ENCODE results near the gene PPP1R26.

Gene PPP1R26

DNA sequence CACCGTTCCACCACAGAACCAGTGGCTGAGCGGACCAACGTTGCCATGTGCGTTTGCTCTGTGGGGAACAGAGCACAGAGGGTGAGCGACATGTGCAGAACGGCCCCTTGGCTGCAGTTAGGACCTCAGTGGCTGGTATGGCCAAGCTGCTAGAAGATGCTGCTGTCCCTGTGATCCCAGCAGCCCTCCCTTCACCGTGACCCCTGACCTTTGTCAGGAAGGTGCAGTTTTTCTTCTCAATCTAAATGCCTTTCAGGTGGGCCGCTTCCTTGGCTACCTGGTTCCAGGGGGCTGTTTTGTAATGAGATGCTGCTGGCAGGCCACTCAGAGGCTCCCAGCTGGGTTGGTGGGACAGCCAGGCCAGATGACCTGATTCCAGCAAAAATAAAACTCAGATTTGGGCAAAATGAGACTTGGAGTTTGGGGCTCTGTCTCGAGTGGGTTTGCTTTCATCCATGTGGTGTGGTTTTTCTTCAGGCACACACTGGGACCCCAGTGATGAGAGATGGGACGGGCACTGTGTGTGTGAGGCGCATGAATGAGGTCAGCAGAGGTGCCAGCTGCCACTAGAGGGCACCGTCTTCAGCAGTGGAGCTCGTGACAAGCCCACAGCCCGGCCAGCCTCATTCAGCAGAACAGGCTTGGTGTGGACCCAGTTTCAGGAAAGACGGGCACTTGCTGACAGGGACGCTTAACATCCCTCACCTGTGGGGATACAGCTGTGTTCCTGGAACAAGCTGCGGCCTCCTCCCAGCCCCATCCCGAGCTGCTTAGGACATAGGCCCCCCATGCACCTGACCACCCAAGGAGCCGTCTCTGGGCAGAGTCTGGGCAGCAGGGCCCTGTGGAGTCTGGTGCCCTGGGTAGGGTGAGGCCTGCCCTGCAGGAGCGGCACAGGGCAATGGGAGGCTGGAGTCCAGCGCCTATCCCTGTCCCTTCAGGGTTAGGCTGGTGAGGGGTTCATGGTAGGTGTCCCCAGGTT, 25.0 kb downstream of the PPP1R26 start:
- H3K4me3 ChIP-seq (ENCODE audit: low read depth, low read length), result no peak overlapping the region
- DNase-seq, result peak; percentile 77
- H3K9me3 ChIP-seq (ENCODE audit: severe bottlenecking), result peaks cover 7% of the 10 kb centered on the region
- H3K27ac ChIP-seq, result peak overlapping the region; percentile 81
- TF ChIP-seq, protein P1, sequence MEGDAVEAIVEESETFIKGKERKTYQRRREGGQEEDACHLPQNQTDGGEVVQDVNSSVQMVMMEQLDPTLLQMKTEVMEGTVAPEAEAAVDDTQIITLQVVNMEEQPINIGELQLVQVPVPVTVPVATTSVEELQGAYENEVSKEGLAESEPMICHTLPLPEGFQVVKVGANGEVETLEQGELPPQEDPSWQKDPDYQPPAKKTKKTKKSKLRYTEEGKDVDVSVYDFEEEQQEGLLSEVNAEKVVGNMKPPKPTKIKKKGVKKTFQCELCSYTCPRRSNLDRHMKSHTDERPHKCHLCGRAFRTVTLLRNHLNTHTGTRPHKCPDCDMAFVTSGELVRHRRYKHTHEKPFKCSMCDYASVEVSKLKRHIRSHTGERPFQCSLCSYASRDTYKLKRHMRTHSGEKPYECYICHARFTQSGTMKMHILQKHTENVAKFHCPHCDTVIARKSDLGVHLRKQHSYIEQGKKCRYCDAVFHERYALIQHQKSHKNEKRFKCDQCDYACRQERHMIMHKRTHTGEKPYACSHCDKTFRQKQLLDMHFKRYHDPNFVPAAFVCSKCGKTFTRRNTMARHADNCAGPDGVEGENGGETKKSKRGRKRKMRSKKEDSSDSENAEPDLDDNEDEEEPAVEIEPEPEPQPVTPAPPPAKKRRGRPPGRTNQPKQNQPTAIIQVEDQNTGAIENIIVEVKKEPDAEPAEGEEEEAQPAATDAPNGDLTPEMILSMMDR (IDR thresholded peaks at IDR 0.05; ENCODE audit: low read depth, low read length), result peak; percentile 97
- peaks cover 51% of the 10 kb centered on the region for H3K36me3 ChIP-seq
- H3K27me3 ChIP-seq (ENCODE audit: insufficient read depth, low read depth, severe bottlenecking), result no peaks in the 10 kb centered on the region

DNA sequence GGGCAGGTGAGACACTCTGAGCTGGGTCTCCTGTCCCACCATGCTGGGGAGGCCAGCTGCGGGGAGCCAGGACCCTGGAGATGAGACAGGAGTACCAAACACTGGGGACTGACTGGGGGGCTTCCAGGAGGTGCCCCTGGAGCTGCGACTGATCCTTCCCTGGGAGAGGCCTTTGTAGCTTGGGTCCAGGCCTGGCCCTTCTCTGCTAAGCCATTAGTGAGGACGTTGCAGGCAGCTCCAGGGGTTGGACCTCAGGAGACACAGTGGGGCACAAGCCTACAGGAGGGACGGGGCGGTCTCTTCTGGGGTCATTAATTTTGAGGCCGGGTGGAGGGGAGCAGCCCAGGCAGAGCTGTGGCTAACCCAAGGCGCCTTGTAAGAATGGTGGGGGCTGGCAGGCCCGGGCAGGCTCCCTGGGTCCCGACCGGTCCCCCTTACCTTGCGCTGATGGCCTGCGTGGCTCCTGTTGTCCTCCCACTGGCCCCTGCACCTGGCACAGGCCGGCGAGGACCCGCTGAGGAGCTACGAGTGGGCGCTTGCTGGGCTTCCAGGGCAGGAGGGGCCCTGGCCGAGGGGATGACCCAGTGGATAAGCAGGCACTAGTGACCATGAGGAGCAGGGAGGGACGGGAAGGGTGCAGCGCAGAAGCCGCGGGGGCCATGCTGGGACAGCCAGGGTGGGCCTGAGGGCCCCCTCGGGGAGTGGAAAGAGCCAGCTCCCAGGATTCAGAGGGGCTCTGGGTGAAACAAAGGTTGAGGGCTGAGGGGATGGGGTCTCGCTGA, 26.0 kb downstream of the PPP1R26 start:
- no peak for DNase-seq
- peaks cover 7% of the 10 kb centered on the region for H3K9me3 ChIP-seq (ENCODE audit: severe bottlenecking)

DNA sequence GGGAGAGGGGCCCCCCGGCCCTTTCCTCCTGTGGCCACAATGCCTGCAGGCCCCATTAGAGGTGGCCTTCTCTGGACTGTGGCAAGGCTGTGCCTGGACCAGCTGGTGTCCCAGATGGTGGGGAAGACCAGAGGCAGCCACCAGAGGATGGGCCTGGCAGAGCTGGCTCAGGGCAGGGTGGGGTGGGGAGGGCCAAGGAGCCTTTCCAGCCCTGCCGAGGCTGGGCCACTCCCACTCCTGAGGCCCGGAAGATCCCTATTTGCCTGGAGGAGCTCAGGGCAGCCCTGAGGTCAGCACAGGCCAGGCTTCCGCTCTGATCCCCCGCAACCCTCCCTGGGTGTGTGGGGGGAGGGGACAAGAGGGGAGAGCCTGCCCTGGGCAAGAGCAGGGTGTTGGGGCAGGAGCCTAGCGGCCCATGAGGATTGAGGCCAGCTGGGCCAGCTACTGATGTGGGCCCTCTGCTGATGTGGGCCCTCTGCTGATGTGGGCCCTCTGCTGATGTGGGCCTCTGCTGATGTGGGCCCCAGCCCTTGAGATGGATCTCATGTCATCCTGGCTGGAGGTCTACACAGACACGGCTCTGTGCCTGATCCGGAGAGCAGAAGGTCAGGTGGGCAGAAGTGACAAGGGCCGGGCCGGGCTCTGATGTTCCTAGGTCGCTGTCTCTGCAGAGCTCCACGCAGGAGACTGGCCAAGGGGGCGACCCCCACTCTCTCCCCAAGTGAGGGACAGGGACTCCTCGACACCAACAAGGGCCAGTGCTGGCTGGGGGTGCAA, 26.9 kb downstream of the PPP1R26 start:
- H3K36me3 ChIP-seq, result peaks cover 40% of the 10 kb centered on the region
- H3K27ac ChIP-seq, result peak overlapping the region; percentile 81
- H3K4me3 ChIP-seq (ENCODE audit: low read depth, low read length), result no peak overlapping the region
- TF ChIP-seq, protein P1 (IDR thresholded peaks at IDR 0.05; ENCODE audit: low read depth, low read length), result no peak
- peak; percentile 92 for DNase-seq
- H3K27me3 ChIP-seq (ENCODE audit: insufficient read depth, low read depth, severe bottlenecking), result no peaks in the 10 kb centered on the region
- H3K9me3 ChIP-seq (ENCODE audit: severe bottlenecking), result peaks cover 7% of the 10 kb centered on the region

More for the DNA sequence above, 26.0 kb downstream of the PPP1R26 start:
- Histone ChIP-seq H3K36me3 (peaks cover 49% of the 10 kb centered on the region), H3K4me3 (ENCODE audit: low read depth, low read length) (no peak overlapping the region), H3K27ac (peak overlapping the region; percentile 81), H3K27me3 (ENCODE audit: insufficient read depth, low read depth, severe bottlenecking) (no peaks in the 10 kb centered on the region)
- TF ChIP-seq, protein P1 (IDR thresholded peaks at IDR 0.05; ENCODE audit: low read depth, low read length), result no peak

DNA sequence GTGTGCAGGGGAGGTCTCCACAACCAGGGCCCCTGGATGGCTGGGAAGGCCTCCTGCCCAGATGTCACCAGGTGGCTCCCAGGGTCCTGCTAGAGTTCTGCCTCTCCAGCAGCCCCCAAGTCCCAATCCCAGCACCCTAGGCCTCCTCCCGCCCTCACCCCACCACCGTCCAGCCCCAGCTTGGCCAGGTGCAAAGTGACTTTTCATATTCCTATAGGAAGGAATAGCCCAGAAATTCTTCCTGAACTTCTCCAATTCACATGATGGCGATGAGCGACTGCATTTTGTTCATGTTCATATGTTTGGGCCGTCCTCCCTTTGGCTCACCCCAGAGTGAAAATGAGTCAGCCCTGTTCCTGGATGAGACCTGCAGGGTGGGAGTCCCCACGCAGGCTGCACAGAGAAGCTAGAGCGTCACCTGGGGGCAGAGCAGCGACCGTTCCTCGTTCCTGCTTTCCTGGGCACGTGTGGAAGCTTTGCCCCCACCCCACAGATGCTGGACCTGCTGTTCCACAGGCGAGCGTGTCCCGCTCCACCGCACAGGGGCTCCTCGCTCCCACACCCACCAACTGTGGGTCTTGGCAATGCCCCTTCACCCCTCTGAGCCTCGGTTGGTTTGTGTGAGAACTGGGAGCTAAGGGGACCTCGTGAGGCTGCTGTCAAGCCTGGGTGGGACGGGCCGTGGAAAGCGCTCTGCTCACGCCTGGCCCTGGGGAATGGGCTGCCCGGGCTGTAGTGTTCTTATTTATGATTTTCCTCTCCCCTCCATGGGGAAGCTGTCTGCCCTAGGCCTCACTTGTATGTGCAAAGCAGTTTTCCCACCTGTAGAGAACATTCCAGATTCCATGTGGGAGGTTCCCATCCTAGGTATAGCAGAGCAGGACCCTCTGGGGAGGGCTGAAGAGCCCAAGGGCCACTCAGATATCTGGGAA, 27.8 kb downstream of the PPP1R26 start:
- Histone ChIP-seq H3K36me3 (peaks cover 32% of the 10 kb centered on the region), H3K27ac (peak overlapping the region; percentile 81), H3K9me3 (ENCODE audit: severe bottlenecking) (peaks cover 7% of the 10 kb centered on the region), H3K4me3 (ENCODE audit: low read depth, low read length) (no peak overlapping the region), H3K27me3 (ENCODE audit: insufficient read depth, low read depth, severe bottlenecking) (no peaks in the 10 kb centered on the region)
- TF ChIP-seq, protein P1 (IDR thresholded peaks at IDR 0.05; ENCODE audit: low read depth, low read length), result no peak
- peak; percentile 10 for DNase-seq
